Retinal pigment epithelial cell (primary cell): Measurements from ENCODE around the gene SLC22A8.
"Not testable (repeated sequence)": the region's sequence is repeated elsewhere in the genome, so short reads cannot be mapped to it uniquely, and the experiment has no call there.

Experiments used
- DNase-seq: peaks from one replicate; pipeline ENCODE4 v3.0.0-alpha.2; 2010; ENCODE audit warnings: low read depth
- H3K4me3 ChIP-seq: 2 replicates; pipeline ENCODE4 v1.5.1; 2011; ENCODE audit warnings: mild to moderate bottlenecking, low read length, control low read depth, moderate library complexity
- CTCF ChIP-seq: conservative IDR thresholded peaks from 2 replicates; pipeline ENCODE4 v1.5.1; 2011; ENCODE audit warnings: low read depth, low read length, control low read depth, inconsistent platforms

SLC22A8 gene

GRCh38 chr11:62958547-62959421 is 56.9 kb downstream of the SLC22A8 start:
- no peak for TF ChIP-seq CTCF
- H3K4me3 ChIP-seq, result no peak overlapping the region
- DNase-seq, result no peak

GRCh38 chr11:62957147-62957546 is 58.5 kb downstream of the SLC22A8 start:
- H3K4me3 ChIP-seq, result no peak overlapping the region
- DNase-seq, result no peak
- no peak for TF ChIP-seq CTCF

- no peak for DNase-seq
- no peak overlapping the region for H3K4me3 ChIP-seq
- TF ChIP-seq CTCF, result no peak
Observed at GRCh38 chr11:62954478-62954877, 61.2 kb downstream of the SLC22A8 start.

GRCh38 chr11:62953811-62954210 is 61.8 kb downstream of the SLC22A8 start:
- no peak for TF ChIP-seq CTCF
- no peak overlapping the region for H3K4me3 ChIP-seq
- DNase-seq, result no peak

- no peak for DNase-seq
- no peak for TF ChIP-seq CTCF
- H3K4me3 ChIP-seq, result no peak overlapping the region
Observed at GRCh38 chr11:62948765-62949320, 66.8 kb downstream of the SLC22A8 start.

GRCh38 chr11:62945538-62945937 is 70.1 kb downstream of the SLC22A8 start:
- H3K4me3 ChIP-seq, DNase-seq: not testable (repeated sequence)
